Stomach (tissue), 4 donors: ENCODE results near the gene LYZL1.

ENCODE experiments used
- CTCF ChIP-seq, 7 experiments: fragments of 450-650 bp in 4 of 7; fragments of 200-600 bp in 3 of 7; sonication (generic) in 3 of 7; IDR thresholded peaks; one replicate each; pipeline ENCODE4 v1.5.1; 2016 to 2019; ENCODE audit warnings: antibody characterized with exemption in 7 of 7, control low read depth in 2 of 7, mild to moderate bottlenecking in 1 of 7
- EP300 ChIP-seq: sonication (generic); formaldehyde crosslinking; IDR thresholded peaks from one replicate; pipeline ENCODE4 v1.6.1; 2017; ENCODE audit warnings: antibody characterized with exemption
- POLR2AphosphoS5 ChIP-seq, 3 donors: sonication (generic); formaldehyde crosslinking; IDR thresholded peaks; one replicate each; pipeline ENCODE4 v1.6.1; 2016; ENCODE audit warnings: antibody characterized with exemption in 3 of 3

GRCh38 chr10:29259498-29259897 is 29.4 kb upstream of the LYZL1 start:
- no peak for TF ChIP-seq CTCF (IDR thresholded peaks at IDR 0.05)
- no peak for TF ChIP-seq POLR2AphosphoS5 (IDR thresholded peaks at IDR 0.05)
- no peak for TF ChIP-seq EP300
